Inferior parietal cortex (tissue), 1 donor: Measurements from ENCODE around the gene USP8.
"Not testable (repeated sequence)": the region's sequence is repeated elsewhere in the genome, so short reads cannot be mapped to it uniquely, and the experiment has no call there.

Experiments used
- DNase-seq: peaks from one replicate; pipeline ENCODE4 v3.0.0-alpha.2; 2016; ENCODE audit errors: extremely low spot score

The USP8 gene

DNA sequence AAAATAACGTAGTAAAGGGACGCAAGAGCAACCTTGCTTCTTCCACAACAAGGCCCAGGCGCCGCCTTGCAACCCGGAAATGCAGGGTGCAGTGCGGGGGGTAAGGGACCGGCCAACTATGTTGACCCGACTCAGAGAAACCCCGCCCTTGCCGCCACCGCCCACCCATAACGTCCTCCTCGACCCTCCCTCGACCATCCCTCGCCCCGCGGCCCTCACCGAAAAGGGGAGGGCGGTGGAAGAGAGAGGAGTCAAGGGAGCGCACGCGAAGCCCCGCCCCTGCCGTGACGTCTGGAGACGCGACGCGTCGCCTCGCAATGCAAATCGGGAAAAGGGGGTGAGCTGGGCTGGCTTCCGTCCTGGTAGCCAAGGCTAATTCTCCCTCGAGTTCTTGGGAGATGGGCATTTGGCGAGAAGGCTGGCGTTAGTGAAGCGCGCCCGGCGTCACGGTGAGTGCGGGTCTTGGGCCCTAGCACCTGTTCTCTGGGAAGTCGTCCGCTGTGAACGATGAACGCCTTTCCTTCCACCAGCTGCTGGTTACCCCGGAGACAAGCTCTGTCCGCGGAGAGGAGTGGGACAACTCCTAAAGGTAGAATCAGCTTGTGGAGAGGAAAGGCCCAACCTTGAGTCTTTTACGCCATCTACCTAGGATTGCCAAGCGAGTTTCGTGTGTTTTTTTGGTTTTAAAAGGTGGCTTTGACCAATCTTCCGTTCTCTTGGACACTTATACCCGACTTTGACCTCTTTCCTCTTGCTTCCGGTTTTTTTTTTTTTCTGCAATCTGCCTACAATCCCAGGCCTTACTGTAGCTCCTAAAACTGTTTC lies at the start of gene USP8:
TSS of gene USP8 (plus strand) at position 340 of the 825 bp plus-strand sequence. CDS start 14,669 bp downstream, outside the sequence.
- peak; percentile 98 for DNase-seq

DNA sequence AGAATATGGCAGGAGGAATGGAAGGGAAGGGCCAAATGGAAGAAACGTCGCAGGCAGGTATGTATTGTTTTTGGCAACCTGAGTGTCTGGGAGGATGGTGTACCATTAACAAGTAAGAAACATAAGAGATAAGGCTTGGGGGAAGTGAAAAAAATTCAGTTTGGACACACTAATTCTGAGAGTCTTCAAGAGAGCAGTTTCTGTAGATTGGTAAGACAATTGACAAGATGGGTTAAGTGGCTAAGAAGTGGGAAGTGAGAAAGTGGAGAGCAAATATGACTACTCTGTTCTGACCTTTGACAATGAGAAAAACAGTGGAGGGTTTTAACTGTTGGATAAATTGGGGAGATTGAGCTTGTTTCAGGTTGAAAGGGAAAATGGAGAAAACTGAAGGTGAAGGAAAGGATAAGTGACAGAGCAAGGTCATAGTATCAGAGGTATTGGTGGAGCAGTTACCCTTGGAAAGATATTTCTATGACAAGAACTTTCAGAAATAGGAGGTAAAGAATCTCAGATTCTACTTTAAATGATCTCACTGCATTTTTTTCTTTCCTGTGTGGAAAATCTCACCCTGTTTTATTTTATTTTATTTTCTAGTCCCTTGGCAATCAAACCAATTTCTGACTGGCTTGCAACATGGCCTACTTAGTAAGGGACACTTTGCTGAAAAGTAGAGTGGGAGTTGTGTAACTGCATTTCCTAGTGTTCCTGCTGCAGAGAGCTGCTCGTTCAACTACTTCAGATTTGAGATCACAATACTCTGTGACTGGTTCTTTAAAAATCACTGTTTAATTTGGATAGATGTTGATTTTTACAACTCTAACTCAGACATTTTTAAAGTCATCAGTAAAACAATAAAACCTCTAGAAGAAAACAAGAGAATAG lies 46.1 kb upstream of the USP8 start:
- peak; percentile 5 for DNase-seq

DNA sequence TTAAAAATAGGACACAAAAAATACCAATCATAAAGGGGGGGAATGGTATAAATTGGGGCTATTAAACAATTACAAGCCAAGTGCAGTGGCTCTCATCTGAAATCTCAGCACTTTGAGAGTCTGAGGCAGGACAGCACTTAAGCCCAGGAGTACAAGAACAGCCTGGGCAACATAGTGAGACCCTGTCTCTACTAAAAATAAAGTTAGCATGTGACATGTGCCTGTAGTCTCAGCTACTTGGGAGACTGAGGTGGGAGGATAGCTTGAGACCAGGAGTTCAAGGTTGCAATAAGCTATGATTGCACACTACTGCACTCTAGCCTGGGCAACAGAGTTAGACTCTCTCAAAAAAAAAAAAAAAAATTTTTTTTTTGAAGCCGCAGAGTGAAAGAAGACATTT lies 45.4 kb upstream of the USP8 start:
- no peak for DNase-seq

DNA sequence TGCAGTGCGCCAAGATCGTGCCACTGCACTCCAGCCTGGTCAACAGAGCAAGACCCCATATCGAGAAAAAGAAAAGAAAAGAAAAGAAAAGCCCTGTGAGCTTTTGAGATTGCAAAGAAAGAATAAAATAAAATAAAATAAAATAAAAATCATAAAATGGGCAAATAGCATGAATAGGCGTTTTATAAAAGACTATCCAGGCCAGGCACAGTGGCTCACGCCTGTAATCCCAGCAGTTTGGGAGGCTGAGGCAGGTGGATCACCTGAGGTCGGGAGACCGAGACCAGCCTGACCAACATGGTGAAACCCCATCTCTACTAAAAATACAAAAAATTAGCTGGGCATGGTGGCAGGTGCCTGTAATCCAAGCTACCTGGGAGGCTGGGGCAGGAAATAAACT lies 44.8 kb upstream of the USP8 start:
- DNase-seq = not testable (repeated sequence)

DNA sequence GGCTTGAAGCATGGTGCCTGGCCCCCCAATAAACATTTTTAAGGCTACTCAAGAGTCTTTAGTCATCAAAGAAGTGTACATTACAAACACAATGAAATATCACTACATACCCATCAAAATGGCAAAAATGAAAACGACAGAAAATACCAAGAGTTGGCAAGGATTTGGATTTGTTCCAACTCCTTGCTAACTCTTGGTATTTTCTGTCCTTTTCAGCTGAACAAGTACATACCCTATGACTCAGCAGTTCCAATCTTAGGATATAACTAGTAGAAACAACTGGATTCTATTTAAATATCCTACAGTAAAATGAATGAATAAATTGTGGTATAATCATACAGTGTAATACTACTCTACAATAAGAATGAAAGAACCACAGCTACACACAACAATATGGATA lies 44.1 kb upstream of the USP8 start:
- no peak for DNase-seq

DNA sequence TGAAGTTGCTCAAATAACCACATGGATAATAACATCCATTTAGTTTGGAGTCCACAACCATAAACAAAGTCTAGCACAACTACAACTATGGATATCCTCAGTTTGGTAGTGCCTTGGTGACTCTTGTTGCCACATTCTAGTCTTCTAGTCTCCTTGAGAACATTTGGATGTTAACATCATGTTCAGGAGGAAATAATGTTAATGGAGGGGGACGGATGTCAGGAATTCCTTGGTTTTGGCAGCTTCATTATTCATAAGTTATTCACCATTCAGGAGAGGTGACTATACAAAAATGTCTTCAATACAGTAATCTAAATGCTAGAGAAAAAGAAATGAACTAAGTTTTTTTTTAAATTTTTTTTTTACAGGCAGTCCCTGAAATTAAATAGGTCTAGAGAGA lies 42.8 kb upstream of the USP8 start:
- no peak for DNase-seq

DNA sequence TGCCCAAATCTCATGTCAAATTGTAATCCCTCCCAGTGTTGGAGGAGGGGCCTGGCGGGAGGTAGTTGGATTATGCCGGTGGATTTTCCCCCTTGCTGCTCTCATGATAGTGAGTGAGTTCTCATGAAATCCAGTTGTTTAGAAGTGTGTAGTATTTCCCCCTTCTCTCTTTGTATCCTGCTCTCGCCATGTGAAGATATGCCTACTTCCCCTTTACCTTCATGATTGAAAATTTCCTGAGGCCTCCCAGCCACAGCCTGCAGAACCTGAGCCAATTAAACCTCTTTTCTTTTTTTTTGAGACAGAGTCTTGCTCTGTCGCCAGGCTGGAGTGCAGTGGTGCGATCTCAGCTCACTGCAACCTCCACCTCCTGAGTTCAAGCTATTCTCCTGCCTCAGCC lies 41.8 kb upstream of the USP8 start:
- not testable (repeated sequence) for DNase-seq

DNA sequence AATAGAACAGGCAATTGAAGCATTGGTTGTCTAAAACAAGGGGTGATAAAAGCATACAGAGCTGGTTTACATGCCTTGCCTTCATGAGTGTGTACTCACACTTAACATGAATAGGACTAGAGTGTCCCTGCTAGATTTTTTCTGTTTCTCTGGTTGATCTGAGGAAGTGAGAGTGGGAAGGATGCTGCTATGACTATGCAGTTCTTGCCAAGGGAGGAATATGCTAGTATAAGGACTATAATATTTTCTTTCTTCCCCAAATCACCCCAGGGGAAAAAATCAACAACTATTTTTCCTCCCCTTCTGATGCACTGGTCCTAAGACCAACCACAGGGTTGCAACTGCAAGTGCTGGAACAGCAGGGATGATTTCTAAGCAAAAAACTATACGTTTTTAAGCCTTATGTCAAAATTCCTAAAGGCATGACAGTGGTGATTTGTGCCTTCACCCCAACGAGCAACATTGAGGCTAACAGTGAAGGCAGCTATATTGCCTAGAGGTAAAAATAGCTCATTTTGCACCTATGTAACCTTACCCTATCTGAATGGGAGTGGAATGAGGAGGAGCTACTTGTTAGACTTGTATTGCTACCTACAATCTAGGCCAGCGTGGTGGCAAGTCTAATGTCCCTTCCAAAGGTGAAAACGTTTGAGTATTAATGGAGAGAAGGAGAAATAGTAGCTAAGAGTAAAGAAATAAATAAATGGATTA lies 33.5 kb upstream of the USP8 start:
- DNase-seq = no peak

DNA sequence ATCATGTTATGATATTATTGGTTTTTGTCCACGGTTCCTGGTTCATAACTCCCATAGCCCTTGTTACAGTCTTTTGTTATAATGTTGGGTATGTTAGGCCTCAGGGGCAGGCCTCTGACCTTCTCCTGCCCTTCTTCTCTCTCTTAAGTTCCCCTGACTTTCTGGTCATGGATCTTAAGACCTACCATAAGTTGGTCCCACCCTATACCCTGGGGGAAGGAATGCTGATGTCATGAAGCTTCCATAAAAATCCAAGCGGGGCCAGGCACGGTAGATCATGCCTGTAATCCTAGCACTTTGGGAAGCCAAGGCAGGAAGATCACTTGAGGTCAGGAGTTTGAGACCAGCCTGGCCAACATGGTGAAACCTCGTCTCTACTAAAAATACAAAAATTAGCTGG lies 32.6 kb upstream of the USP8 start:
- not testable (repeated sequence) for DNase-seq

DNA sequence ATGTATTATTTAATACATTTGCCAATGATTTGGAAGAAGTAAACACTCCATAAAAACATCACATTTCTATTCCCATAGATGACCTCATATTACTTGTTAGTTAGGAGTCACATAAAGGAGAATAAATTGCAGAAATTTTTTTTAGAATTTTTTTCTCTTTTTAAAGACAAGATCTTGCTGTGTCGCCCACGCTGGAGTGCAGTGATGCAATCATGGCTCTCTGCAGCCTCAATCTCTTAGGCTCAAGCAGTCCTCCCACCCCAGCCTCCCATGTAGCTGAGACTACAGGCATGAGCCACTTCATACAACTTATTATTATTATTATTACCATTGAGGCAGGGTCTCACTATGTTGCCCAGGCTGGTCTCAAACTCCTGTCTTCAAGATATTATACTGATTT lies 12.3 kb upstream of the USP8 start:
- no peak for DNase-seq

DNA sequence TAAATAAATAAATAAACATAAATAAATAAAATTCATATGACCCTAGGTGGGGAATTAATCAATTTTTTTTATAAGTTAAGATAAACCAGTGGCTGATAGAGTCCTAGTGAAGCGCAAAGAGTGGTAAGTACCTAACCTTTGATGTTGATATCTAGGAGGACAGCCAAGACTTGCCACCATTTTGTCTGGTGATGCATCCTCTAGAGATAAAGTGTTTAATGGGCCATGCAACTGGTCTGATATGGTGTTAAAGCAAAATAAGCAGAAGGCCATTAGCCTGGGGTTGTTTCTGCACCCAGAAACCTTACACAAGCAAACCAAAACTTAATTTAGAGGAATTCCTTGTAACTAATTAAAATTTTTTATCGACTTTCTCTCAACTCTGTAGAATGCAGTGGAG lies 9.6 kb upstream of the USP8 start:
- no peak for DNase-seq

DNA sequence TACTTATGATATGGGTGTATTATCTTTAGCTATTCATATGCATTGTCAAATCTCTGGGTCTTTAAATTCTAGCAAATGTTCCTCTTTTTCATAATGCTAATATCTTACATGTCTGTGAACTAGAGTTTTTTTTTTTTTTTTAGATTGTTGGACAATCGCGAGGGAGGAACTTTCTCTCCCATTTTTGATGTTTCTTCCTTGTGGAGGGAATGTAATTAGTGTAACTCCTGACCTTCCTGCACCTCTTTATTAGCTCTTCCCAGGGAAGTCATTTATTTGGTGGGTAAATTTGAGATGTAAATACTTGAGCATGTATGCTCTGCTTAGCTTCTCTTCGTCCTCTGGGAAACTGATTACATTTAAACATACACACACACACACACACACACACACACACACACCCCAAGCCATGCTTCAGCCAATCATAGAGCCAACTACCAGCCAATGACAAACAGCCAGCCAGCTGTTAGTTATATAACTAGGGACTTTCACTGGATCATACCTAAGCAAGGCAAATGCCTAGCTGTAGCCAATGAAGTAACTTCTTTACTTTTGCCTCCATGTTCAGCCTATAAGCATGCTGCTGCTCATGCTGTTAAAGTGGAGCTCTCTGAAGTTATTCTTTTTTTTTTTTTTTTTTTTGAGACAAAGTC lies 8.3 kb upstream of the USP8 start:
- no peak for DNase-seq

DNA sequence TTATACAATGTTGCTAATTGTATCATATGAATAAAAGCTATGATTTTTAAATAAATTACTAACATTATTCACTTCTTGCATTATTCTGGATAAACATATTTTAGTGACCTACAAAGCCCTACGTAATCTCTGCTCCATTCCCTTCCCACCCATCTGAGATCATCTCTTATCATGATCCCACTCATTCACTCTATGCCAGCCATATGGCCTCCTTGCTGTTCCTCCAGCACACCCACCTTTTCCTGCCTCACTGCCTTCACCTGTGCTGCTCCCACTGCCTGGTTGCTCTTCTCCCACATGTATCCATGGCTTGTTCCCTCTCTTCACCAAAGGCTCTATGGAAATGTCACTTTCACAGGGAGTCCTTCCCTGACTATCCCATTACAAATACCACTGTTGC lies 7.3 kb upstream of the USP8 start:
- DNase-seq = no peak

DNA sequence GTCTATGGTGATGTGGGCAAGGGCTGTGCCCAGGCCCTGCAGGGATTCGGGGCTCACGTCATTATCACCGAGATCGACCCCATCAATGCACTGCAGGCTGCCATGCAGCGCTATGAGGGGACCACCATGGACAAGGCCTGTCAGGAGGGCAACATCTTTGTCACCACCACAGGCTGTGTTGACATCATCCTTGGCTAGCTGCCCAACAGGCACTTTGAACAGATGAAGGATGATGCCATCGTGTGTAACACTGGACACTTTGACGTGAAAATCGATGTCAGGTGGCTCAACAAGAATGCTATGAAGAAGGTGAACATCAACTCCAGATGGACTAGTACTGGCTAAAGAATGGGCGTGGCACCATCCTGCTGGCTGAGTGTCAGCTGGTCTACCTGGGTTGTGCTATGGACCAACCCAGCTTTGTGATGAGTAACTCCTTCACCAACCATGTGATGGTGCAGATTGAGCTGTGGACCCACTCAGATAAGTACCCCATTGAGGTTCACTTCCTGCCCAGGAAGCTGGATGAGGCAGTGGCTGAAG lies 6.1 kb upstream of the USP8 start:
- DNase-seq = no peak

DNA sequence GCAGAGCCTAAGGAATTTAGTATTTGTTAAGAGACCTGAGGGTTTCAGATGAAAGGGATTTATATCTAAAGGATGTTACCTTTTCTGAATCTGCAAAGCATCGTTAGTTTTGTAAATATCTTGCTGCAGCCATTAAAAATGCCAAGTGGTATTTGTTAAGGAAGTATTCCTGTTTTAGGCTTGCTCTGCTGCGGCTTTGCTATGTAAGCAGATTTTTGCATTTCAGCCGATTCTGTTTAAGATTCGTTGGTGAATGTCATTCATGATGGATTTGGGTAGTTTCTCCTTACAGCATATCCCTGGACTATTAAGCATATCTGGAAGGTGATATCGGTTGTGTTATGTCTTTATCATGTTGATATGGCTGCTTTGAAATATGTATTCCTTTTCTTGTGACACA lies 1.0 kb downstream of the USP8 start:
- peak; percentile 10 for DNase-seq

DNA sequence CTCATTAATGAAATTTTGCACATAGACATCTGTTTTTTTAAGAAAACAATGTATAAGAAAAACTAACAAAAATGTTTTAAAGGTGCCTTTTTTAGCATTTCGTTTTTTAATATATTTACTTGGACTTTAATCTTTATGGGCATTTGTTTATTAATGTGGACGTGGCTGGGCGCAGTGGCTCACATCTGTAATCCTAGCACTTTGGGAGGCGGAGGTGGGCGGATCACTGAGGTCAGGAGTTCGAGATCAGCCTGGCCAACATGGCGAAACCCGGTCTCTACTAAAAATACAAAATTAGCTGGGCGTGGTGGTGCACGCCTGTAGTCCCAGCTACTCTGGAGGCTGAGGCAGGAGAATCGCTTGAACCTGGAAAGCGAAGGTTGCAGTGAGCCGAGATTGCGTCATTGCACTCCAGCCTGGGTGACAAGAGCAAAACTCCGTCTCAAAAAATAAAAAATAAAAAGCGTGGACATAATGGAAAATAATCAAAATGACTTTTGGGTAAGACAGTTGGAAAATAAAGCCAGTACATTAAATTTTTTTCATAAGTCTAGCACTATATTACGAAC lies 1.6 kb downstream of the USP8 start:
- not testable (repeated sequence) for DNase-seq

DNA sequence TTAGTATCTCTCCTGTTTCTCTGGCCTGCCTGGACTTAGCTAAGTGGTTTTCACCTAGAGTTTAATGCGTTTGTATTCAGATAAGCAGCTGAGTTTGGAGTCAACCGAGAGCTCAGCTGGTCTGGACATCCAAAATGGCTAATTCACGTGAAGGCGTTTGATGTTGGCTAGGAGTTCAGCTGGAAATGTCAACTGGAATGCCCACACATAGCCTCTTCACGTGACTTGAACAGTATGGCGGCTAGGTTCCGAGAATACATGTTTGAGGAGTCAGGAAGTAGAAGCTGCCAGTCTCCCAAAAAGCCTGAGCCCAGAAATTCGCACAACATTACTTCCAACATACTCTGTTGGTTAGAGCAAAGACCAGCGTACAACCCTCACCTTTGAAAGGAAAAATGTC lies 2.2 kb downstream of the USP8 start:
- no peak for DNase-seq

DNA sequence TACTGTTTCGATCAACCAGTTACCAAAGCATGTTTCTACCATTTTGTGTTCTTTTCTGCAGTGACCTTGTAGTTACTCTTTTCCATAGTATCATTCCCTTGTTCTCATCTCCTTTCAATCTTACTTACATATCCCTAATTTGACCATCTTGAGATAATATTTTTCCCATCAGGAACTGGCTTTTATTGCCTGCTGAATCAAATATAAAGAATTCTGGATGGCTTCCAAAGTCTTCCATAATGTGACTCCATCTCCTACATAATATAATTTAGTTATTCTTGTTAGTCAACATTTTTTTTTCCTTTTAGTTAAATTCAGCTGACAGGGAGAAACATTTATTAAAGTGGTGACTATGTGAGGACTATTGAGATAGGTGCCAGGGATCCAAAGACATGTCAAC lies 7.0 kb downstream of the USP8 start:
- DNase-seq = no peak

DNA sequence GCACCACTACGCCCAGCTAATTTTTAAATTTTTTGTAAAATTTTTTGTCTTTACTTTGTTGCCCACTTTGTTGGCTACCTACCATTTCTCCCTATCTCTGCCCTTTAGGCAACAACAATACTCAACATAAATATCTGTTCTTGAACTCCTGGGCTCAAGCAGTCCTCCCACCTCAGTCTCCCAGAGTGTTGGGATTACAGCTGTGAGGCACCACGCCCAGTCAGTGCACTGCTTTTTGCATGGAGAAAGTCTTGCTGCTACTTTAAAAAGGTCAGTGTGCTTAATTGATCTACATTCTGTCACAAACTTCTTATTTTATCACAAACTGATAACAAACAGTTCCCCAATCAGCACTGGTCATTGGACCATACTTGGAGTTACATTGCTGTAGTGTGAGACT lies 8.0 kb downstream of the USP8 start:
- DNase-seq = no peak

DNA sequence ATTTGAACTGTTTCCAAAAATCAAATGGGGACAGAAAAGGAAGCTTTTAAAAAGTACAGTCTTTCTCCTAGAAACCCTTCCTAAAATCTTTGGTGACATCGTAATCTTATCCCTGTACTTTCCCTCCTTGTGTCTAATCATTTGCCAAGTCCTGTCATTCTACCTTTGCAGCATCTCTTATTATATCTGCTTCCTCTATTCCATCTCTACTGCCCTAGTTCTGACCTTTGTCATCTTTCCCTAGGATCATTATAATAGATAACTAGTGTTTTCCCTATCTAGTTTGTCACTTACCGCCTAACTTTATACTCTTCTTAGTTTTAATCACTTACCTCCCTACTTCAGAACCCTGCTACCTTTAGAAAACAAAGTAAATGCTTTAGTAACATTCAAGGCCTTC lies 11.6 kb downstream of the USP8 start:
- DNase-seq = no peak

DNA sequence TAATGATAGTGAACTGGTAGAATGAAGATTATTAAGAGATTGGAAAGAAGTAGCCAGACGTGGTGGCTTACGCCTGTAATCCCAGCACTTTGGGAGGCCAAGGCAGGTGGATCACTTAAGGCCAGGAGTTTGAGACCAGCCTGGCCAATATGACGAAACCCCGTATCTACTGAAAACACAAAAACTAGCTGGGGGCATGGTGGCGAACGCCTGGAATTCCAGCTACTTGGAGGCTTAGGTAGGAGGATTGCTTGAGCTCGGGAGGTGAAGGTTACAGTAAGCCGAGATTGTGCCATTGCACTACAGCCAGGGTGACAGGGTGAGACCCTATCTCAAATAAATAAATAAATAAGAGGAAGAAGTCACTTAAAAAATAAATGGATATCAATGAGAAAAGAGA lies 14.0 kb downstream of the USP8 start:
- no peak for DNase-seq
